K562 (cell line): ENCODE data around the gene ANKRD13D. TPM values are rescaled to one million over a fixed set of nuclear protein-coding genes. Genes with fewer than 3 reads are reported as not detected.
A peak's percentile ranks its signal among the peaks of the same experiment; 100 is the strongest.

Experiments
- AFF1 ChIP-seq, 2 experiments: fragments of 450-650 bp; IDR thresholded peaks; 2 replicates each; pipeline ENCODE4 v1.6.1; 2018; ENCODE audit warnings: mild to moderate bottlenecking in 2 of 2, low read depth in 1 of 2; ENCODE audit not compliant: partially characterized antibody in 2 of 2
- CBX3 ChIP-seq, 2 experiments: IDR thresholded peaks; 1 replicate in 1 of 2; 2 replicates in 1 of 2; pipeline ENCODE4 v1.6.1; 2012; ENCODE audit warnings: inconsistent platforms in 2 of 2, low read length in 2 of 2, borderline replicate concordance in 1 of 2, control low read depth in 1 of 2
- CREB3 ChIP-seq: fragments of 450-650 bp; conservative IDR thresholded peaks from 2 replicates; pipeline ENCODE4 v1.6.1; 2016; ENCODE audit warnings: missing genetic modification characterization, low read depth, mild to moderate bottlenecking, missing compliant biosample characterization, moderate library complexity
- FOXJ2 ChIP-seq: fragments of 200-800 bp; sonication (Bioruptor generic); IDR thresholded peaks from 2 replicates; pipeline ENCODE4 v1.6.1; 2016; ENCODE audit warnings: missing genetic modification characterization, missing compliant biosample characterization
- GABPA ChIP-seq: fragments of 200-800 bp; sonication (Bioruptor generic); conservative IDR thresholded peaks from 2 replicates; pipeline ENCODE4 v1.6.1; 2016; ENCODE audit warnings: low read depth, missing genetic modification characterization, missing compliant biosample characterization
- HMG20A ChIP-seq: fragments of 450-650 bp; formaldehyde crosslinking; conservative IDR thresholded peaks from 2 replicates; pipeline ENCODE4 v1.4.0; 2020; ENCODE audit warnings: mild to moderate bottlenecking, mixed read lengths
- KLF13 ChIP-seq: fragments of 450-650 bp; IDR thresholded peaks from 2 replicates; pipeline ENCODE4 v1.6.1; 2016; ENCODE audit warnings: missing genetic modification characterization, low read depth, mild to moderate bottlenecking, missing compliant biosample characterization, moderate library complexity, borderline replicate concordance
- OTX1 ChIP-seq: fragments of 450-650 bp; formaldehyde crosslinking; IDR thresholded peaks from 2 replicates; pipeline ENCODE4 v1.4.0; 2022; ENCODE audit warnings: mild to moderate bottlenecking
- RERE ChIP-seq: sonication (generic); formaldehyde crosslinking; IDR thresholded peaks from 2 replicates; pipeline ENCODE4 v1.8.0; 2023; ENCODE audit warnings: missing genetic modification reagents, mild to moderate bottlenecking, borderline replicate concordance
- TCF15 ChIP-seq: fragments of 250-450 bp; sonication (Bioruptor Pico); IDR thresholded peaks from 2 replicates; pipeline ENCODE4 v1.8.0; 2022; ENCODE audit warnings: moderate library complexity, mild to moderate bottlenecking, inconsistent platforms
- ZFPM2 ChIP-seq: fragments of 250-450 bp; sonication (Bioruptor Pico); IDR thresholded peaks from 2 replicates; pipeline ENCODE4 v1.5.1; 2022; ENCODE audit warnings: mild to moderate bottlenecking
- ZNF583 ChIP-seq: fragments of 250-450 bp; sonication (Bioruptor Pico); IDR thresholded peaks from 2 replicates; pipeline ENCODE4 v1.4.0; 2020
- polyA plus RNA-seq, 8 experiments: library from polyadenylated mRNA; depleted of rRNA in 4 of 8; stranded (reverse) in 5 of 8; unstranded in 3 of 8; fragments of >200 nt; fragmentation: Nextera tagmentation in 2 of 8; fragmentation: Illumina TruSeq in 1 of 8; extraction: Ambion mirVana in 2 of 8; extraction: Trizol in 1 of 8; gene quantifications; 2 replicates each; pipeline versions ENCODE4 v1.2.1 to v1.2.3, GENCODE V29; 2011 to 2014; ENCODE audit warnings: inconsistent platforms in 1 of 8, missing spikeins in 1 of 8
- total RNA-seq, 7 experiments: library from RNA; depleted of rRNA in 6 of 7; stranded (reverse); fragments of >200 nt in 6 of 7; fragmentation: Illumina TruSeq in 2 of 7; extraction: Trizol in 2 of 7; gene quantifications; 2 replicates each; pipeline versions ENCODE4 v1.2.1 to v1.2.3, GENCODE V29; 2011 to 2021; ENCODE audit warnings: low replicate concordance in 1 of 7

Gene ANKRD13D
- total and polyA plus RNA-seq, 9 of the 15 experiments (the other 6 are each of a cell fraction or from before 2014, with no cell fraction given): 0.94 to 40.9 (median 22.4) TPM

- TF ChIP-seq RERE (CRISPR knock-in tag): no peak
- TF ChIP-seq CBX3 (IDR thresholded peaks at IDR 0.05; ENCODE audit: borderline replicate concordance in 1 of 2, low read length in 2 of 2): no peak; a peak in 1 of 3 replicates
- TF ChIP-seq TCF15 (CRISPR knock-in tag): no peak
- TF ChIP-seq ZFPM2 (CRISPR knock-in tag): no peak
- peak; percentile 77 for TF ChIP-seq FOXJ2 (tag)
- no peak for TF ChIP-seq CREB3 (tag)
- TF ChIP-seq OTX1: no peak
- TF ChIP-seq KLF13: 0 out of 2 replicates have a peak, but pooled peaks have one; percentile 35
- peak; percentile 80 for TF ChIP-seq GABPA (tag)
- TF ChIP-seq AFF1 (IDR thresholded peaks at IDR 0.05; ENCODE audit: low read depth in 1 of 2, partially characterized antibody in 2 of 2): peak in 1 of 2 experiments; percentile 80
- TF ChIP-seq HMG20A (CRISPR knock-in tag): no peak
- no peak for TF ChIP-seq ZNF583 (CRISPR knock-in tag)
Observed at GRCh38 chr11:67317205-67317887, 28.2 kb downstream of the ANKRD13D start (continued).
